HG02981 (cell line): ENCODE results near the gene NSD2.
"Not testable (repeated sequence)": the region's sequence is repeated elsewhere in the genome, so short reads cannot be mapped to it uniquely, and the experiment has no call there.

ENCODE experiments used
- ATAC-seq: cut with Tn5 transposase; IDR thresholded peaks from one replicate; pipeline ENCODE4 v1.9.1; 2021; ENCODE audit warnings: mild to moderate bottlenecking, moderate library complexity; ENCODE audit not compliant: unreplicated experiment

The NSD2 gene

GRCh38 chr4:1896658-1896991 is 25.4 kb downstream of the NSD2 start:
- no peak for ATAC-seq

- ATAC-seq: no peak
Observed at GRCh38 chr4:1898007-1898406, 26.8 kb downstream of the NSD2 start.

DNA sequence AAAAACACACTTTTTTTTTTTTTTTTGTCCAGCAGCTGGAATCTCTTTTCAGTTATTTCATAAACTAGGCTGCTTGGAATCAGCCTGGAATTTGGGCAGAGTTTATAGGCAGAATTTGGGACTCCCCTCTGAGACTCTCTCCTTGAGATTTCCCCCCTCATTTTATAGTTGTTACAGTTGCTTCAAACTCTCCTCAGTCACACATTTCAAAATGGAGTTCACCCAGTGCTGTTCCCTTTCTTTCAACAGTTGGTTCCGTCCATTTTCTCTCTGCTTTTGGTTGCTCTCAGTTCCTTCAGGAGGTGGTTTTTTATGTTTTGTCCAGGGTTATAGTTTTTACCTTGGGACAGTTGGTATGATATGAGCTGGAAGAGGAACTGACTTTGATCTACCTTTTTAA is 27.5 kb downstream of the NSD2 start:
- ATAC-seq: no peak

DNA sequence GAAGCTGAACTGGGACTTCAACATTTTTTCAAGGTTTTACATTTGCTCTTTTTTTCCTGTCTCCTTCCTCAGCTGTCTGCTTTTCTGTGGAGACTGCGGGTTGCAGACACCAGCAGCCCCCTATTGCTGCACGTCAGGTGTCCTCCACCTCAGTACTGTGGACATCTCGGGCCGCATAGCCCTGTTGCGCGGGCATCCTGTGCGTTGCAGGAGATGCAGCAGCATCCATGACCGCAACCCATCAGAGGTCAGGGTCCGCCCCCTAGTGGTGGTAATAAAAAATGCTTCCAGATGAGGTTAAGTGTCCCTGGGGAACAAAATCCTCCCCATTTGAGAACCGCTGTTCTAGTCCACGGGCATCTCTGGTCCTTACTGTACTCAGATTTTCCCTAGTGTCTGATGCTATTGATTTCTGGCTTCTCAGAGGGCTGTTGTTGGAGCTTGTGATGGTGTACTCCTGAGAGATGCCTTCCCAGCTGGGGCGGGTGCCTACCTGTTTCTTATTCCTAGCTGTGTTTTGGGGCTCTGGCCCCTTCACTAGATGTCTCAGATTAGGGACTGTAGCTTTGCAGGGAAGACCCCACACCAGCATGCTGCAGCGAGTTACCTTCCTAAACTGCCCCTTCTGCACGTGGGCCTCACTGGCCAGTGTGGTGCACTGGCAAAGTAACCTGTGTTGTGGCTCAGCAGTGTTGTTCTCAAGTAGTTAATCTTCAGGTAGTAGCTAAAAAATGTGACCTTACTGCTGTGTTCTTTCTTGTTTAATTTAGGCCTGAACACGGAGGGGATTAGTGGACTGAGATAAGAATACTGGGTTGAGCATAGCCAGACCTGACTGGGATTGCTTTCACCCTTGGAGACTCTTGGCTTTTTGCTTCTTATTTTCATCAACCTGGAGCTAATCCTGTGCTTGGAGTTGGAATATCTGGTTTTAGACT is 28.2 kb downstream of the NSD2 start:
- peak; percentile 79 for ATAC-seq

- no peak for ATAC-seq
Observed at GRCh38 chr4:1900087-1900433, 28.9 kb downstream of the NSD2 start.

- ATAC-seq: no peak
Observed at GRCh38 chr4:1900624-1901023, 29.4 kb downstream of the NSD2 start.

GRCh38 chr4:1901127-1901526 is 29.9 kb downstream of the NSD2 start:
- ATAC-seq: no peak

DNA sequence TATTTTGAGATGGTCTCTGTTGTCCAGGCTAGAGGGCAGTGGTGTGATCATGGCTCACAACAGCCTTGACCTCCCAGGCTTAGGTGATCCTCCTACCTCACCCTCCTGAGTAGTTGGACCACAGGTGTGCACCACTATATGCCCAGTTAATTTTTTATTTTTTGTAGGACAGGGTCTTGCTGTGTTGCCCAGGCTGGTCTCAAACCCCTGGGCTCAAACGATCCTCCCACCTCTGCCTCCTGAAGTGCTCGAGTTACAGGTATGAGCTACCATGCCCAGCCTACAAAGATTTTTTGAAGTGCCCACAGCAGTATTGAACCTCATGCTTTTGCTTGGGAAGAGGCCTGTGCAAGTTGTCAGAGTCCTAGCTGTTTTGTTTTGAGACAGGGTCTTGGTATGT is 31.1 kb downstream of the NSD2 start:
- ATAC-seq: no peak

GRCh38 chr4:1903035-1903434 is 31.8 kb downstream of the NSD2 start:
- ATAC-seq: no peak

DNA sequence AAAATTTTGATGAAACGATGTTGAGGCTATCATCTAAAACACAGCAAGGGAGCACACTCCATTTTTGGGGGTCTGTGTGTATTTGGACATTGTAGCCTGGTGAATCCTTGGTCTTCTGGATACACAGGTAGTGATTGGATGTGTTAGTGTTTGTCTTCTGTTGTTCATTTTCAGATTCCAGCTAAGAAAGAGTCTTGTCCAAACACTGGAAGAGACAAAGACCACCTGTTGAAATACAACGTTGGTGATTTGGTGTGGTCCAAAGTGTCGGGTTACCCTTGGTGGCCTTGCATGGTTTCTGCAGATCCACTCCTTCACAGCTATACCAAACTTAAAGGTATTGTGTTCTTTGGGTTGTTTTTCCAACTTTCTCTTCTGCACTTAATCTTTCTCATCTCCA is 32.8 kb downstream of the NSD2 start:
- no peak for ATAC-seq

- no peak for ATAC-seq
Observed at GRCh38 chr4:1907848-1908525, 36.8 kb downstream of the NSD2 start.

GRCh38 chr4:1909696-1910095 is 38.5 kb downstream of the NSD2 start:
- not testable (repeated sequence) for ATAC-seq

GRCh38 chr4:1910643-1911042 is 39.5 kb downstream of the NSD2 start:
- no peak for ATAC-seq

DNA sequence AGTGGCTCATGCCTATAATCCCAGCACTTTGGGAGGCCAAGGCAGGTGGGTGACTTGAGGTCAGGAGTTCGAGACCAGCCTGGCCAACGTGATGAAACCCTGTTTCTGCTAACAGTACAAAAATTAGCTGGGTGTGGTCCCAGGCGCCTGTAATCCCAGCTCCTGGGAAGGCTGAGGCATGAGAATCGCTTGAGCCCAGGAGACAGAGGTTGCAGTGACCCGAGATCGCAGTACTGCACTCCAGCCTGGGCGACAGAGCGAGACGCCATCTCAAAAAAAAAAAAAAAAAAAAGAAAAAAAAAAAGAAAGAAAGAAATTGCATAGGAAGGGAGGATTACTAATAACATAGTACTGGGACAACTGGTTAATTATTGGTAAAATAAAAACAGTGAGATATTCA is 40.1 kb downstream of the NSD2 start:
- not testable (repeated sequence) for ATAC-seq

DNA sequence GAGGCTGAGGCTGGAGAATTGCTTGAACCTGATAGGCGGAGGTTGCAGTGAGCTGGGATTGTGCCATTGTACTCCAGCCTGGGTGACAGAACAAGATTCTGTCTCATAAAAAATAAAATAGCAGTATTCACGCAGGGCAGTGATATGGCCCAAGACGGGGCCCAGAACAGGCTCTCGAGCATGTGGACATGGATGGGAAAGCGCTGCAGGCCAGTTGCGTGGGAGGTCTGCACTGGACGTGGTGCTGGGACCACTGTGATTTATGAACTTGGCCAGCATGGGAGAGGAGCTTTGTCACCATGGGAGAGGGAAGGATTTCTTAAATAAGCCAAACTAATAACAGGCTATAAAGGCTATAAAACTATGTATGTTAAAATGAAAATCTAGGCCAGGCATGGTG is 51.6 kb downstream of the NSD2 start:
- ATAC-seq: no peak

DNA sequence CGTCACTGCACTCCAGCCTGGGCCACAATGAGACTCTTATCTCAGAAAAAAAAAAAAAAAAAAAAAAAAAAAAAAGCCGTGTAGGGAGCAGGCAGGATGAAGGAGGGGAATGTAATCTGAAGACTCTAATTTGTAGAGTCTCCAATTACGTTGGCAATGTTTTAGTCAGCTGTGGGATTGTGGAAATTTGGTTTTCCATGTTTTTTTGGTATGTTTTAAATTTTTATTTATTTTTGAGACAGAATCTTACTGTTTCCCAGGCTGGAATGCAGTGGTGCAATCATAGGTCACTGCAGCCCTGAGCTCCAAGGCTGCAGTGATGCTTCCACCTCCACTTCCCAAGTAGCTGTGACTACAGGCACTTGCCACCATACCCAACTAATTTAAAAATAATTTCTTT is 56.5 kb downstream of the NSD2 start:
- ATAC-seq: no peak

DNA sequence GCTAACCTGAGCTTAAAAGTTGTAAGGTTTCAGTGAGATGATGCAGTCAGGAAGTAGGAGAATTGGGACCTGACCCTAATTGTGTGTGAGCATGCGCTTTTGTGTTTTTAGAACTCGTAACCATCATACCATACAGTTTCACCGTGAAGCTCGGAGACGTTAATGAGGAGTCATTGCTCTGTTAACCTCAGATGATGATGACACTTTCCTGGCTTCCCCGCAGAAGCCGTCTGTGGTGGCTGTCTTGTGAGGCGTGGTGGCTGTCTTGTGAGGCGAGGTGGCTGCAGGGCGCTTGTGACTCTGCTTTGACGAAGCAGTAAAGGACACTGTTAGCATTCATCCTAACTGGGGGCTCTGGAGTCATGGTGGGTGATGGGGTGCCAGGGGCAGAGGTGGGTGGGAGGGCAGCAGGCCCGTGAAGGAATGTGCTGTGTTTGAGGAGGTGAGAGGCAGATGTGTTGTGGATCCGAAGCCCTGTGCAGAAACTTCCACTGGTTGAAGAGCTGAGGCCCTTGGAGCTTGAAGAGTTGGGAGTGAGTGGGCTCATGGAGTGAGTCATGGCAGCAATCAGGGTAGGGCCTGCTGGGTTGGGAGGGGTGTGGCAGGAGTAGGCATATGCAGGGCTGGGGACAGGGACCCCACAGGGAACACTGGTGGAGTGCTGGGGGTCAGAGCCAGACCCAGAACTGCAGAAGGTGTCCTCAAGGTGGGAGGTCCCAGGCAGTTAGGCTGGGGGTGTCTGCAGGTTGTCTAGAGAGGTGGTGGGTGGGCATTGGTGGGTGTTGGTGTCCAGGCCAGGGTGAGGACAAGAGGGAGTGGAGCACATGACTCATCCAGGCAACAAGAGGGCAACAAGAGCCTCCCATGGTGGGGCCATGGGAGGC is 57.4 kb downstream of the NSD2 start:
- no peak for ATAC-seq

DNA sequence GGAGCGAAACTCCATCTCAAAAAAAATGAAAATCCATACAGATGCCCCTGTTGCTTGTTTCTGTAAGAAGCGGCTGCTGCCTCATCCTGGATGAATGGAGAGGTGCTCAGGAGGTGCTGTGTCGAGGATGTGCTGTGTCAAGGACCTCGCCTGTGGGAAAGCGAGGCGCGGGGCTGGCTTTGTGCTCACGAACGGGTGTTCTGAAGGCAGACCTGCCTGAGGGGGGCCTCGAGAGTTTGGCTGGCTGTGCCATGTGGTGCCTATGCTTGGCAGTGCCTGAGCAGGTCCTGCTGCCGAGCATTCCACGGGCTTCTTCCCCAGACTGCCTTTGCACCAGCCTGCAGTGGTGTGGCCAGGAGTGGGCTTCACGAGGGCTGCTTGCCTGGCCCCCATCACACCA is 61.5 kb downstream of the NSD2 start:
- no peak for ATAC-seq

DNA sequence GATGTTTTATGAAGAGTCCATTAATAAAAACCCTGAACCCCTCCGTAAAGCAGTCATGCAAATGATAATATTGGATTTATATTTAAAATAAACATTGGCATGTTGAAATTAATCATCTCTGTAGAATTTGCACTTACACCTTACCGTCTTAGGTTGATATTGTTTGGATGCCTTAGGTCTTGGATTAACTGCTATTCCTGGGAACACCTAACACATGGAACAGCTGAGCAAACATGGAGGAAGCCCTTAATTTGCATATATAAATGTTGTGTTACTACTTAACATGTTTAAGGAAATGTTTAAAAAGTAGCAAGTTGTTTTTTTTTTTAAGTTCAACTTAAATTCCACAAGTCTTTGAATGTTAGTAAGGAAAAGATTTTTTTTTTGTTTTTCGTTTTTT is 62.5 kb downstream of the NSD2 start:
- ATAC-seq: no peak

GRCh38 chr4:1937550-1937949 is 66.4 kb downstream of the NSD2 start:
- no peak for ATAC-seq

- ATAC-seq: no peak
Observed at GRCh38 chr4:1938027-1938426, 66.8 kb downstream of the NSD2 start.
